ES-I3 (cell line): Measurements from ENCODE around the gene TRAF6.

Experiments used
- H3K36me3 ChIP-seq: 2 replicates; pipeline ENCODE4 v1.6.1; 2013; ENCODE audit warnings: mild to moderate bottlenecking, low read length, control low read depth, moderate library complexity; ENCODE audit not compliant: insufficient read depth
- H3K4me1 ChIP-seq: 2 replicates; pipeline ENCODE4 v1.6.1; 2013; ENCODE audit warnings: mild to moderate bottlenecking, control low read depth, low read length; ENCODE audit not compliant: insufficient read depth
- H3K9ac ChIP-seq: 2 replicates; pipeline ENCODE4 v1.6.1; 2013; ENCODE audit warnings: low read depth, mild to moderate bottlenecking, low read length, moderate library complexity
- H3K9me3 ChIP-seq: 2 replicates; pipeline ENCODE4 v1.6.1; 2013; ENCODE audit warnings: mild to moderate bottlenecking, low read length, moderate library complexity; ENCODE audit not compliant: control insufficient read depth, insufficient read depth

TRAF6 gene

GRCh38 chr11:36446135-36446534, 63.9 kb downstream of the TRAF6 start:
- no peaks in the 10 kb centered on the region for H3K9me3 ChIP-seq
- H3K36me3 ChIP-seq = no peaks in the 10 kb centered on the region; the same call in 1 of the 2 replicates

GRCh38 chr11:36443661-36444060, 66.4 kb downstream of the TRAF6 start:
- H3K9ac ChIP-seq = no peak overlapping the region
- no peaks in the 10 kb centered on the region for H3K9me3 ChIP-seq
- H3K36me3 ChIP-seq = no peaks in the 10 kb centered on the region
- no peaks in the 10 kb centered on the region for H3K4me1 ChIP-seq

More at GRCh38 chr11:36446135-36446534, 63.9 kb downstream of the TRAF6 start:
- Histone ChIP-seq H3K4me1 (no peaks in the 10 kb centered on the region), H3K9ac (no peak overlapping the region)

- Histone ChIP-seq H3K9ac (no peak overlapping the region), H3K36me3 (no peaks in the 10 kb centered on the region), H3K9me3 (no peaks in the 10 kb centered on the region), H3K4me1 (no peaks in the 10 kb centered on the region)
Measured at GRCh38 chr11:36441610-36442208, 68.4 kb downstream of the TRAF6 start.

- H3K4me1 ChIP-seq = no peaks in the 10 kb centered on the region
- H3K9ac ChIP-seq = no peak overlapping the region
- no peaks in the 10 kb centered on the region for H3K36me3 ChIP-seq
- no peaks in the 10 kb centered on the region for H3K9me3 ChIP-seq
Measured at GRCh38 chr11:36438126-36438525, 71.9 kb downstream of the TRAF6 start.

- H3K36me3 ChIP-seq = no peaks in the 10 kb centered on the region
- no peaks in the 10 kb centered on the region for H3K4me1 ChIP-seq
- H3K9ac ChIP-seq = no peak overlapping the region
- H3K9me3 ChIP-seq = no peaks in the 10 kb centered on the region
Measured at GRCh38 chr11:36437413-36437812, 72.7 kb downstream of the TRAF6 start.
